ENCODE data around the gene CLDN2. TPM values are rescaled to one million over a fixed set of nuclear protein-coding genes. Genes with fewer than 3 reads are reported as not detected.
"Not testable (repeated sequence)": the region's sequence is repeated elsewhere in the genome, so short reads cannot be mapped to it uniquely, and the experiment has no call there.

Gene CLDN2
- total and polyA plus RNA-seq, 8 donors: 0.16 to 85.8 (median 60.9) TPM

- Histone ChIP-seq H3K27me3 (peaks cover 0 to 9% of the 10 kb centered on the region in 2 donors), H3K27ac (no peak overlapping the region), H3K36me3 (no peaks in the 10 kb centered on the region), H3K4me3 (no peak overlapping the region), H3K4me1 (no peaks in the 10 kb centered on the region), H3K9me3 (no peaks in the 10 kb centered on the region)
- no peak for TF ChIP-seq CTCF (IDR thresholded peaks at IDR 0.05)
- DNase-seq (no peak), ATAC-seq (no peak)
- intact Hi-C loops (cut with DNase I): no loop called here
Observed at GRCh38 chrX:106963111-106963510, 42.9 kb downstream of the CLDN2 start.

GRCh38 chrX:106964290-106964689 is 44.1 kb downstream of the CLDN2 start:
- H3K27me3 ChIP-seq: peaks cover 0 to 9% of the 10 kb centered on the region in 2 donors
- H3K36me3 ChIP-seq: no peaks in the 10 kb centered on the region
- no peaks in the 10 kb centered on the region for H3K4me1 ChIP-seq
- H3K4me3 ChIP-seq: no peak overlapping the region
- H3K9me3 ChIP-seq: no peaks in the 10 kb centered on the region
- no peak for ATAC-seq
- intact Hi-C loops (cut with DNase I): no loop called here
- H3K27ac ChIP-seq: no peak overlapping the region
- no peak for TF ChIP-seq CTCF (IDR thresholded peaks at IDR 0.05)
- no peak for DNase-seq

GRCh38 chrX:106966547-106966946 is 46.3 kb downstream of the CLDN2 start:
- H3K9me3 ChIP-seq; intact Hi-C loops (cut with DNase I): not testable (repeated sequence)
- peak in 1 of 4 donors; percentile 42 for DNase-seq

DNA sequence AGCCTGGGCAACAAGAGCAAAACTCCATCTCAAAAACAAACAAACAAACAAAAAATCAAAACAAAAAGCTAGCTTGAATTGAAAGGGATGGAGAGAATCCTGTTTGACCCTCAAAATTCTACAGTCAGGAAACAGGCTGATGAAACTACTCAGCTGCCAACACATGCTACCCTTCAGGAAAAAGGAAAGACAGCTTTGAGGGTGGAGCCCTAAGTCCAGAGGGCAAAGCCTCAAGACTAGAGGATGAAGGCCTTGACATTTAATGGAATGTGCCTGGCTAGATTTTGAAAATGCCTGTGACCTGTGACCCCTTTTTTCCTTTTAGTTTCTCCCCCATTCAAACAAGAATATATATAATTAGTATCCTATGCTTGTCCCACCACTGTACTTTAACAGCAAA is 52.7 kb downstream of the CLDN2 start:
- no peak for TF ChIP-seq CTCF (IDR thresholded peaks at IDR 0.05)
- no peaks in the 10 kb centered on the region for H3K9me3 ChIP-seq
- intact Hi-C loops (cut with DNase I): no loop called here

More at GRCh38 chrX:106966547-106966946, 46.3 kb downstream of the CLDN2 start:
- peak; percentile 54 for ATAC-seq
- H3K27me3 ChIP-seq, H3K27ac ChIP-seq, H3K4me3 ChIP-seq, H3K36me3 ChIP-seq, H3K4me1 ChIP-seq: not testable (repeated sequence)

GRCh38 chrX:106973433-106974149 is 53.4 kb downstream of the CLDN2 start:
- Histone ChIP-seq H3K4me1 (no peaks in the 10 kb centered on the region), H3K4me3 (no peak overlapping the region), H3K36me3 (no peaks in the 10 kb centered on the region), H3K27me3 (peaks cover 0 to 5% of the 10 kb centered on the region in 2 donors), H3K27ac (no peak overlapping the region), H3K9me3 (no peaks in the 10 kb centered on the region)
- TF ChIP-seq CTCF (IDR thresholded peaks at IDR 0.05): no peak
- intact Hi-C loops (cut with DNase I): no loop called here
- no peak for ATAC-seq
- DNase-seq: no peak

More for the DNA sequence above, 52.7 kb downstream of the CLDN2 start:
- Histone ChIP-seq H3K4me3 (no peak overlapping the region), H3K27me3 (peaks cover 0 to 5% of the 10 kb centered on the region in 2 donors), H3K36me3 (no peaks in the 10 kb centered on the region), H3K4me1 (no peaks in the 10 kb centered on the region), H3K27ac (no peak overlapping the region)
- DNase-seq (no peak), ATAC-seq (no peak)

DNA sequence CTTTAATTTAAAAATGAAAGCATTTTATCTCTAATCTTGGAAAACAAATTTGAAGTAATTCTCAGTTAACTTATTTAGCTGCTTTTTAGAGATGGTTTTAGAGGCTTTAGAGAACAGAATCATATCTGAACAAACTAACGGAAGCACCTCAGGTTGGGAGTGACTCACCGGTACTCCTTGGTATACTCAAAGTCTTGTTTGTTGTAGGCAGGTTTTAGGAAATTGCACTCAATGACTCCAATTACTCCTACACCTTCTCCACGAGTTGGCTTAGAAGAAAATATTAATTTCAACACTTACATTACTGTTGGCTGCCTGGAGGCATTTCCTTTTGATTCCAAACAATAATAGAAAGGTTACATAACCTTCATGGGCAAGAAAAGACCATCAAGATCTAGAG is 56.2 kb downstream of the CLDN2 start:
- ATAC-seq: peak; percentile 85
- intact Hi-C loops (cut with DNase I): no loop called here
- H3K4me1 ChIP-seq: no peaks in the 10 kb centered on the region

More for the DNA sequence above, 56.2 kb downstream of the CLDN2 start:
- Histone ChIP-seq H3K27ac (no peak overlapping the region), H3K4me3 (no peak overlapping the region), H3K27me3 (peaks cover 0 to 5% of the 10 kb centered on the region in 2 donors), H3K36me3 (no peaks in the 10 kb centered on the region), H3K9me3 (no peaks in the 10 kb centered on the region)
- DNase-seq: no peak
- TF ChIP-seq CTCF (IDR thresholded peaks at IDR 0.05): no peak
